Upper lobe of right lung (tissue), 1 donor: ENCODE data around the gene APBA2. TPM values are rescaled to one million over a fixed set of nuclear protein-coding genes. Genes with fewer than 3 reads are reported as not detected.

Experiments
- ATAC-seq: fragments of 200-7000 bp; cut with Tn5 transposase; one replicate; pipeline ENCODE4 v1.9.1; 2020; ENCODE audit warnings: mild to moderate bottlenecking, moderate library complexity
- DNase-seq: peaks from one replicate; pipeline ENCODE4 v3.0.0-alpha.2; 2020
- H3K27ac ChIP-seq: fragments of 200-600 bp; one replicate; pipeline ENCODE4 v1.8.0; 2022
- H3K27me3 ChIP-seq: fragments of 200-600 bp; one replicate; pipeline ENCODE4 v1.8.0; 2022; ENCODE audit warnings: mild to moderate bottlenecking
- H3K36me3 ChIP-seq: fragments of 200-600 bp; one replicate; pipeline ENCODE4 v1.8.0; 2022
- H3K4me1 ChIP-seq: fragments of 200-600 bp; one replicate; pipeline ENCODE4 v1.8.0; 2022
- H3K4me3 ChIP-seq: fragments of 200-600 bp; one replicate; pipeline ENCODE4 v1.8.0; 2022; ENCODE audit warnings: mild to moderate bottlenecking
- H3K9me3 ChIP-seq: fragments of 200-600 bp; one replicate; pipeline ENCODE4 v1.8.0; 2022
- intact Hi-C: fragments of 100-400 bp; cut with DNase I; formaldehyde crosslinking; loops from one replicate; pipeline ENCODE4 v1.11.0; 2022
- total RNA-seq: library from RNA; stranded (reverse); fragmentation: NEBNext Ultra II Directional; extraction: Animal tissue kit (Norgen Biotek cat#: 25700); gene quantifications from one replicate; pipeline ENCODE4 v1.2.1, GENCODE V29; 2021
- TF ChIP-seq, protein P1 (sequence below): fragments of 200-600 bp; IDR thresholded peaks from one replicate; pipeline ENCODE4 v1.8.0; 2022; ENCODE audit warnings: antibody characterized with exemption
- donor health status: DM: no; HTN: yes; CAD: no; lungs with severe emphysema.

The APBA2 gene
- total RNA-seq, 1 donor from 2014 or later: 4.2 TPM

DNA sequence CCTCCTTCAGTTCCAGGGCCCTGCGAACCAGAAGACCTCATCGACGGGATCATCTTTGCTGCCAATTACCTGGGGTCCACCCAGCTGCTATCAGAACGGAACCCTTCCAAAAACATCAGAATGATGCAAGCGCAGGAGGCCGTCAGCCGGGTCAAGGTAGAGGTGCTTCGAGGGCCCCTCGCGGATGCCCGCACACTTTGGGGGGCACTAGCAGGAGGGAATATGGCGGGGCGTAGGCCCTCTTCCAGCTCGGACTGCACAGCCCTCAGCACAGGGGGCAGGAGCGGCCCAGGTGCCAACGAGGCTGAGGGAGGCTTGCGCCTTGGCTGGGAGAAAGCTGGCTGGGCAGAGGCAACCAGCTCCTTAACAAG lies 207.3 kb downstream of the APBA2 start:
- Histone ChIP-seq H3K4me3 (no peak overlapping the region), H3K4me1 (no peaks in the 10 kb centered on the region), H3K27ac (no peak overlapping the region), H3K27me3 (no peaks in the 10 kb centered on the region), H3K9me3 (no peaks in the 10 kb centered on the region), H3K36me3 (no peaks in the 10 kb centered on the region)
- ATAC-seq (no peak), DNase-seq (peak; percentile 48)
- intact Hi-C loops: no loop called here
- TF ChIP-seq, protein P1, sequence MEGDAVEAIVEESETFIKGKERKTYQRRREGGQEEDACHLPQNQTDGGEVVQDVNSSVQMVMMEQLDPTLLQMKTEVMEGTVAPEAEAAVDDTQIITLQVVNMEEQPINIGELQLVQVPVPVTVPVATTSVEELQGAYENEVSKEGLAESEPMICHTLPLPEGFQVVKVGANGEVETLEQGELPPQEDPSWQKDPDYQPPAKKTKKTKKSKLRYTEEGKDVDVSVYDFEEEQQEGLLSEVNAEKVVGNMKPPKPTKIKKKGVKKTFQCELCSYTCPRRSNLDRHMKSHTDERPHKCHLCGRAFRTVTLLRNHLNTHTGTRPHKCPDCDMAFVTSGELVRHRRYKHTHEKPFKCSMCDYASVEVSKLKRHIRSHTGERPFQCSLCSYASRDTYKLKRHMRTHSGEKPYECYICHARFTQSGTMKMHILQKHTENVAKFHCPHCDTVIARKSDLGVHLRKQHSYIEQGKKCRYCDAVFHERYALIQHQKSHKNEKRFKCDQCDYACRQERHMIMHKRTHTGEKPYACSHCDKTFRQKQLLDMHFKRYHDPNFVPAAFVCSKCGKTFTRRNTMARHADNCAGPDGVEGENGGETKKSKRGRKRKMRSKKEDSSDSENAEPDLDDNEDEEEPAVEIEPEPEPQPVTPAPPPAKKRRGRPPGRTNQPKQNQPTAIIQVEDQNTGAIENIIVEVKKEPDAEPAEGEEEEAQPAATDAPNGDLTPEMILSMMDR: no peak

- Histone ChIP-seq H3K4me3 (no peak overlapping the region), H3K4me1 (no peaks in the 10 kb centered on the region), H3K9me3 (no peaks in the 10 kb centered on the region), H3K27ac (no peak overlapping the region), H3K36me3 (no peaks in the 10 kb centered on the region), H3K27me3 (no peaks in the 10 kb centered on the region)
- intact Hi-C loops: no loop called here
- ATAC-seq: no peak
- DNase-seq: no peak
- TF ChIP-seq, protein P1: no peak
Measured at GRCh38 chr15:29093696-29094343, 208.0 kb downstream of the APBA2 start.

DNA sequence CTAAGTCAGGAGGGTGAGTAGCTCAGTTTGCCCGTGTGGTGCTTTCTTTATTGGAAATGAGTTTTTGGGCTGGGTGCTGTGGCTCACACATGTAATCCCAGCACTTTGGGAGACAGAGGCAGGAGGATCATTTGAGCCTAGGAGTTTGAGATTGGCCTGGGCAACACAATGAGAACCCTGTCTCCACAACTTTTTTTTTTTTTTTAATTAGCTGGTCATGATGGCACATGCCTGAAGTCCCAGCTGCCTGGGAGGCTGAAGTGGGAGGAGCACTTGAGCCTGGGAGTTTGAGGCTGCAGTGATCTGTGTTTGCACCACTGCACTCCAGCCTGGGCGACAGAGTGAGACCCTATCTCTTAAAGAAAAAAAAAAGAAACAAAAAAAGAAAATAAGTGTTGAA lies 208.9 kb downstream of the APBA2 start:
- TF ChIP-seq, protein P1: no peak
- no peaks in the 10 kb centered on the region for H3K27me3 ChIP-seq
- no peak overlapping the region for H3K27ac ChIP-seq
- no peaks in the 10 kb centered on the region for H3K9me3 ChIP-seq
- no peak for ATAC-seq
- intact Hi-C loops: no loop called here
- H3K36me3 ChIP-seq: no peaks in the 10 kb centered on the region
- H3K4me3 ChIP-seq: no peak overlapping the region
- no peaks in the 10 kb centered on the region for H3K4me1 ChIP-seq
- DNase-seq: no peak

GRCh38 chr15:29095746-29096145 lies 210.0 kb downstream of the APBA2 start:
- Histone ChIP-seq H3K4me1 (no peaks in the 10 kb centered on the region), H3K27me3 (no peaks in the 10 kb centered on the region), H3K4me3 (no peak overlapping the region), H3K36me3 (no peaks in the 10 kb centered on the region), H3K9me3 (no peaks in the 10 kb centered on the region), H3K27ac (no peak overlapping the region)
- ATAC-seq (no peak), DNase-seq (no peak)
- TF ChIP-seq, protein P1: no peak
- intact Hi-C loops: no loop called here

DNA sequence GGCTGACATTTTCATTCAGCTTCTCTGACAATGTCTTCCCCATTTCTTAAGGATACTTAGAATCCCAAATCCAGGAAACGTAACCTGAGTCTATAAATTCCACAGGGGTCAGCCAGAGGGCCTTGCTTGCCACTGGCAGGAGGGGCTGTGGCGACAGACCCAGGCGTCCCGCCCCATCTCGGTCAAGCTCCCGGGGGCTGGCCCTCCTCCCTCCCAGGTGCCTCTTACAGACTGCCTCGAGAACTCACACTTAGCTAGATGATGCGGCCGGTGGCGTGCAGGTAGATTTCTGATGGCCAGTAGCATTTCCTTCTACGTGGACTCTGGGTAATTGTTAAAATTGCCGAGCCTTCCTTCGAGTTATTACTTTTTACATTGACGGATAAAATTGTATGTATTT lies 211.4 kb downstream of the APBA2 start:
- H3K27ac ChIP-seq: no peak overlapping the region
- TF ChIP-seq, protein P1: no peak
- no peaks in the 10 kb centered on the region for H3K4me1 ChIP-seq
- no peak overlapping the region for H3K4me3 ChIP-seq
- no peaks in the 10 kb centered on the region for H3K9me3 ChIP-seq
- intact Hi-C loops: no loop called here
- H3K27me3 ChIP-seq: no peaks in the 10 kb centered on the region
- H3K36me3 ChIP-seq: no peaks in the 10 kb centered on the region
- ATAC-seq: no peak
- DNase-seq: no peak

- DNase-seq: no peak
Measured at GRCh38 chr15:29097971-29098370, 212.2 kb downstream of the APBA2 start.

More at GRCh38 chr15:29097971-29098370, 212.2 kb downstream of the APBA2 start:
- no peak overlapping the region for H3K4me3 ChIP-seq
- H3K9me3 ChIP-seq: no peaks in the 10 kb centered on the region
- intact Hi-C loops: no loop called here
- ATAC-seq: no peak
- no peaks in the 10 kb centered on the region for H3K27me3 ChIP-seq
- H3K4me1 ChIP-seq: no peaks in the 10 kb centered on the region
- H3K36me3 ChIP-seq: no peaks in the 10 kb centered on the region
- no peak overlapping the region for H3K27ac ChIP-seq
- TF ChIP-seq, protein P1: no peak
